Measurements from ENCODE around the gene BRD1.

GRCh38 chr22:49735901-49736421, 91.7 kb downstream of the BRD1 start:
- TF ChIP-seq POLR2A (IDR thresholded peaks at IDR 0.05) = no peak
- no peak for TF ChIP-seq CTCF (IDR thresholded peaks at IDR 0.05)
